Thoracic aorta (tissue), 2 donors: ENCODE data around the gene PMPCA. TPM values are rescaled to one million over a fixed set of nuclear protein-coding genes. Genes with fewer than 3 reads are reported as not detected.
"Not testable (repeated sequence)": the region's sequence is repeated elsewhere in the genome, so short reads cannot be mapped to it uniquely, and the experiment has no call there.

Experiments
- ATAC-seq: fragments of 150-250 bp; one replicate; pipeline ENCODE4 v1.8.0; 2017; ENCODE audit warnings: low read depth; ENCODE audit not compliant: insufficient number of reproducible peaks, low FRiP score
- DNase-seq: peaks from one replicate; pipeline ENCODE4 v3.0.0-alpha.2; 2020; ENCODE audit warnings: low spot score
- H3K27ac ChIP-seq, 2 donors: fragments of 200-600 bp; sonication (generic); 1 replicate in 1 of 2; 2 replicates in 1 of 2; pipeline ENCODE4 v1.5.1; 2016; ENCODE audit warnings: mild to moderate bottlenecking in 2 of 2, moderate library complexity in 2 of 2
- H3K27me3 ChIP-seq: fragments of 200-600 bp; sonication (generic); replicated peaks from 2 replicates; pipeline ENCODE4 v1.6.0; 2016; ENCODE audit warnings: mild to moderate bottlenecking; ENCODE audit not compliant: insufficient read depth
- H3K36me3 ChIP-seq: fragments of 200-600 bp; sonication (generic); one replicate; pipeline ENCODE4 v1.5.1; 2016
- H3K4me1 ChIP-seq, 2 donors: fragments of 200-600 bp; sonication (generic); 1 replicate in 1 of 2; 2 replicates in 1 of 2; pipeline versions ENCODE4 v1.5.1 to v1.6.0; 2016; ENCODE audit warnings: low read depth in 2 of 2, mild to moderate bottlenecking in 1 of 2; ENCODE audit not compliant: control insufficient read depth in 1 of 2
- H3K4me3 ChIP-seq: fragments of 200-600 bp; sonication (generic); 2 replicates; pipeline ENCODE4 v1.5.1; 2016; ENCODE audit warnings: mild to moderate bottlenecking
- H3K9me3 ChIP-seq: fragments of 200-600 bp; sonication (generic); 2 replicates; pipeline ENCODE4 v1.5.1; 2016
- total RNA-seq, 2 donors: library from RNA; depleted of rRNA; stranded (reverse); fragments of >200 nt; gene quantifications; one replicate each; pipeline versions ENCODE4 v1.1.0 to v1.2.3, GENCODE V29; 2016
- TF ChIP-seq, protein P1 (sequence below): fragments of 200-600 bp; sonication (generic); IDR thresholded peaks from one replicate; pipeline ENCODE4 v1.5.1; 2019; ENCODE audit warnings: antibody characterized with exemption

The PMPCA gene
- total RNA-seq, 2 donors from 2014 or later, result 28.7 to 43.0 TPM

DNA sequence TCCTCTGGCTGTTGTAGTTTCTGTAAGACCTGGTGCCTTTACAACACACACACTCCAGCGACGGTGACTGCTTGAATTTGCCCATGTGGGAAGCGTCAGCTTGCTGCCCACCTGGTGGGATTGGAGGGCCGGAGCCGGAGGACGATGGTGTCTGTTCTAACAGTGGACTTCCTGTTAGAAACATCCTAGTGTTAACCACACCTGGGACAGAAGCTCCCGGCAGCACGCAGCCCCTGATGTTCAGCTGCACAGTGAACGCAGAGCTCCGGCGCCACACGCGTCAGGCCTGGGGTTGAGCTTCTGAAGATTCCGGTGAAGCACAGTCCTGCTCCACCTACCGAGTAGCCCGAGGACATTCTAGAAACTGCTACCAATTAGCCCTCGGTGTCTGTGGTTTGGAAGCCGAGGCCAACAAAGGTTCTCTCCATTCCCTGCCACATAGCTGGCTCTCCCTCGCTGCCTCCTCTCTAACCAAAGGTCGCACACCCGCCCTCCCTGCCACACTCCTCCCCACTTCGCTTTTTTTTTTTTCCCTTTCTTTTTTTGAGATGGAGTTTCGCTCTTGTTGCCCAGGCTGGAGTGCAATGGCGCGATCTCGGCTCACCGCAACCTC, 14.4 kb downstream of the PMPCA start:
- peaks cover 47% of the 10 kb centered on the region for H3K36me3 ChIP-seq
- DNase-seq (no peak), ATAC-seq (no peak)
- H3K27ac ChIP-seq, result no peak overlapping the region
- no peaks in the 10 kb centered on the region for H3K27me3 ChIP-seq
- H3K4me1 ChIP-seq, result no peaks in the 10 kb centered on the region
- H3K4me3 ChIP-seq, result no peak overlapping the region
- TF ChIP-seq, protein P1, sequence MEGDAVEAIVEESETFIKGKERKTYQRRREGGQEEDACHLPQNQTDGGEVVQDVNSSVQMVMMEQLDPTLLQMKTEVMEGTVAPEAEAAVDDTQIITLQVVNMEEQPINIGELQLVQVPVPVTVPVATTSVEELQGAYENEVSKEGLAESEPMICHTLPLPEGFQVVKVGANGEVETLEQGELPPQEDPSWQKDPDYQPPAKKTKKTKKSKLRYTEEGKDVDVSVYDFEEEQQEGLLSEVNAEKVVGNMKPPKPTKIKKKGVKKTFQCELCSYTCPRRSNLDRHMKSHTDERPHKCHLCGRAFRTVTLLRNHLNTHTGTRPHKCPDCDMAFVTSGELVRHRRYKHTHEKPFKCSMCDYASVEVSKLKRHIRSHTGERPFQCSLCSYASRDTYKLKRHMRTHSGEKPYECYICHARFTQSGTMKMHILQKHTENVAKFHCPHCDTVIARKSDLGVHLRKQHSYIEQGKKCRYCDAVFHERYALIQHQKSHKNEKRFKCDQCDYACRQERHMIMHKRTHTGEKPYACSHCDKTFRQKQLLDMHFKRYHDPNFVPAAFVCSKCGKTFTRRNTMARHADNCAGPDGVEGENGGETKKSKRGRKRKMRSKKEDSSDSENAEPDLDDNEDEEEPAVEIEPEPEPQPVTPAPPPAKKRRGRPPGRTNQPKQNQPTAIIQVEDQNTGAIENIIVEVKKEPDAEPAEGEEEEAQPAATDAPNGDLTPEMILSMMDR, result no peak
- no peaks in the 10 kb centered on the region for H3K9me3 ChIP-seq

DNA sequence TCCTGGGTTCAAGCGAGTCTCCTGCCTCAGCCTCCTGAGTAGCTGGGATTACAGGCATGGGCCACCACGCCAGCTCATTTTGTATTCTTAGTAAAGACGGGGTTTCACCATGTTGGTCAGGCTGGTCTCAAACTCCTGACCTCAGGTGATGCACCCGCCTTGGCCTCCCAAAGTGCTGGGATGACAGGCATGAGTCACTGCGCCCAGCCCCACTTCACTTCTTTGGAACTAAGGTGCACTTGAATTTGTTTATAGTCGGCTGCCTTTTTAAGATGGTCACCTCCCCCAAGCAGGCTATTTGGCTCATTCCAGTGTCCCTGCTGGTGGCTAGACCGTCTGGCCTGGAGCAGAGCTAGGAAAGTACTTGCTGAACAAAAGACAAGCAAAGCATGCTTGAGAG, 14.9 kb downstream of the PMPCA start:
- ATAC-seq, DNase-seq, H3K4me3 ChIP-seq, H3K27ac ChIP-seq, H3K4me1 ChIP-seq, H3K27me3 ChIP-seq, H3K9me3 ChIP-seq: not testable (repeated sequence)
- peaks cover 49% of the 10 kb centered on the region for H3K36me3 ChIP-seq

DNA sequence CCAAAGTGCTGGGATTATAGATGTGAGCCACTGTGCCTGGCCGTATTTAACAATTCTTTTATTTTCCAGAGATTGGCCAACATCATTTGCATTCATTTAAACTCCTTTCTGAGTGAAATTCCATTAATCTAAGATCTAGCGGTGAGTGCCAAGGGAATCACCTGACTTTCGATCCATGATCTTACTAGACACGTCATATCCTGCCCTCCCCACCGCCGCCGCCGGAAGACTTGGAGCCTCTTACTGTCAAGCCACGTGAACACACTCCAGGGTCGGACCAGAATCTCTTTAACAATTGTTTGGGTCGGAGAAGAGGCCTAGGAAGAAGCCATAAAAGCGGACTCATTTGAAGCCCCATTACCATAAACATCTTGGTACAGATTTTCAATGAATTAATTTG, 16.3 kb downstream of the PMPCA start:
- TF ChIP-seq, protein P1, result no peak
- Histone ChIP-seq H3K36me3 (peaks cover 41% of the 10 kb centered on the region), H3K9me3 (no peaks in the 10 kb centered on the region), H3K27ac (no peak overlapping the region), H3K27me3 (no peaks in the 10 kb centered on the region), H3K4me3 (no peak overlapping the region), H3K4me1 (no peaks in the 10 kb centered on the region)
- no peak for ATAC-seq
- DNase-seq, result no peak

DNA sequence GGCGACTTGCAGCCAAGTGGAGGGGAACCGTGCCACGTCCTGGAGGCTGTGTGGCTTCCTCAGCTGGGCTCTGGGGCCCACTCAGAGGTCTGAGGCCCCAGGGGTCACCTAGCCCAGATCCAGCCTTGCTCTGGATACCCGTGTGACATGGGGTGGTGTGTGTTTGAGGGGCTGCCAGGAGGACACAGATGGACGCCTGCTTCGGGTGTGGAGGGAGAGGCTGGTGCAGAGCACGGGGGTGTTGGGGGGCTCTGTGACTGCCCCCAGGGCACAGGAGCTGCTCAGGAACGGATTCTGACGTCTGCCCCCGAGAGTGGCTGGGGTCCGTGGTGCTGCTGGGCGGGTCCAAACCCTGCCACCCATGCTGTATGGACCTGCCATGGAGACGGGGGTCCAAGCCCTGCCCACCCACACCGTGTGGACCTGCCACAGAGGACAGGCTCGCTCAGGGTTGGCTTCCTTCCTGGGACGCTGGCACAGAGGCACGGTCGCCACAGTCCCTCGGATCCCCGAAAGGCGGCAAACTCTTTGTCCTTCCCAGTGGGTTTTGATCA, 18.7 kb downstream of the PMPCA start:
- H3K27ac ChIP-seq, result no peak overlapping the region
- no peaks in the 10 kb centered on the region for H3K4me1 ChIP-seq
- peaks cover 27% of the 10 kb centered on the region for H3K36me3 ChIP-seq
- TF ChIP-seq, protein P1, result no peak
- DNase-seq, result no peak
- no peaks in the 10 kb centered on the region for H3K27me3 ChIP-seq
- H3K9me3 ChIP-seq, result no peaks in the 10 kb centered on the region
- ATAC-seq, result no peak
- no peak overlapping the region for H3K4me3 ChIP-seq

DNA sequence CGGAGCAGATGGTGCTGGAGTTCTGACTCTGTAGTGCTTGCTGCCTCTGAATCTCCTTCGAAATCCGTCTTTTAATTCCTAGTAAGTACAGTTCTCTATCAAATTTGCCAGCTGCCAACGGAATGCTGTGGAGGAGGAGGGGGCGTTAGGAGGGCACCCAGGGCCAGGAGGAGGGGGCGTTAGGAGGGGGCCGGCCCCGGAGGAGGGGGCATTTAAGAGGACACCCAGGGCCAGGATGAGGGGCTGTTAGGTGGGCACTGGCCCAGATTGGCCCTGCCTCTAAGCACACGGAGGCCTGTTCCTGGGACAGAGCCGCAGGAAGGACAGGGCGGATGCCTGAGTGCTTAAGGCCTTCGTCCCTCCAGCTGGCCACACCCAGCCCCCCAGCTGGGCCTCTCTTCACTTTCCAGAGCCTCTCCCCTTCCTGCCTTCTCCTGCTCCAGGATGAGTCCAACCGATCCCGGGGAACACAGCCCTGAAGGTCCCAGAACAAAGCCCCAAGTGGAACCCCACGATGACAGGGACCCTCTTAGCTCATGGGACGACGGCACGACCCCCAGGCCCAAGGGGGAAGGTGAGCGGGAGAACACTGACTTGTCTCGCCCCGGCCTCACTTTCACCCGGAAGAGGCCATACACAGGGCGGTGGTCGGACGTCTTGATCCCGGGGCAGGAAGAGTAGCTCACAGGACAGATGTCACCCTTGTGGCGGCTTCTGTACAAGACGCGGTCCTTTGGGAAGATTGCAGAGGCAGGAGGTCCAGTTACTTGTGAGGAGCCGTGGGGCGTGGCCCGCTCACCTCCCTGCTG, 19.4 kb downstream of the PMPCA start:
- no peak overlapping the region for H3K4me3 ChIP-seq
- H3K36me3 ChIP-seq, result peaks cover 27% of the 10 kb centered on the region
- no peak overlapping the region for H3K27ac ChIP-seq
- no peaks in the 10 kb centered on the region for H3K27me3 ChIP-seq
- ATAC-seq (no peak), DNase-seq (no peak)
- H3K9me3 ChIP-seq, result no peaks in the 10 kb centered on the region
- H3K4me1 ChIP-seq, result no peaks in the 10 kb centered on the region
- TF ChIP-seq, protein P1, result no peak
